Measurements from ENCODE around the gene MISP. TPM values are rescaled to one million over a fixed set of nuclear protein-coding genes. Genes with fewer than 3 reads are reported as not detected.

Gene MISP
- total and polyA plus RNA-seq, 9 of the 15 experiments (the other 6 are each of a cell fraction or from before 2014, with no cell fraction given): 0.04 to 0.29 (median 0.05) TPM; not detected in 5

GRCh38 chr19:806815-807421 is 56.0 kb downstream of the MISP start (continued):
- TF ChIP-seq ZMIZ1 (IDR thresholded peaks at IDR 0.05; ENCODE audit: low read depth in 2 of 2, low read length in 2 of 2) (no peak), POLR2G (IDR thresholded peaks at IDR 0.05; ENCODE audit: low read depth, low read length) (peak; percentile 73)
- TF ChIP-seq, protein P1, sequence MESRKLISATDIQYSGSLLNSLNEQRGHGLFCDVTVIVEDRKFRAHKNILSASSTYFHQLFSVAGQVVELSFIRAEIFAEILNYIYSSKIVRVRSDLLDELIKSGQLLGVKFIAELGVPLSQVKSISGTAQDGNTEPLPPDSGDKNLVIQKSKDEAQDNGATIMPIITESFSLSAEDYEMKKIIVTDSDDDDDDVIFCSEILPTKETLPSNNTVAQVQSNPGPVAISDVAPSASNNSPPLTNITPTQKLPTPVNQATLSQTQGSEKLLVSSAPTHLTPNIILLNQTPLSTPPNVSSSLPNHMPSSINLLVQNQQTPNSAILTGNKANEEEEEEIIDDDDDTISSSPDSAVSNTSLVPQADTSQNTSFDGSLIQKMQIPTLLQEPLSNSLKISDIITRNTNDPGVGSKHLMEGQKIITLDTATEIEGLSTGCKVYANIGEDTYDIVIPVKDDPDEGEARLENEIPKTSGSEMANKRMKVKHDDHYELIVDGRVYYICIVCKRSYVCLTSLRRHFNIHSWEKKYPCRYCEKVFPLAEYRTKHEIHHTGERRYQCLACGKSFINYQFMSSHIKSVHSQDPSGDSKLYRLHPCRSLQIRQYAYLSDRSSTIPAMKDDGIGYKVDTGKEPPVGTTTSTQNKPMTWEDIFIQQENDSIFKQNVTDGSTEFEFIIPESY (CRISPR knock-in tag; IDR thresholded peaks at IDR 0.05): peak; percentile 75
